Activated CD4-positive, alpha-beta T cell treated with anti-CD3 and anti-CD28 coated beads for 24 hours (primary cell): ENCODE results near the gene MPDZ.

Source experiments
- DNase-seq, 2 donors: peaks; one replicate each; pipeline ENCODE4 v3.0.0-alpha.2; 2020; ENCODE audit warnings: low read depth in 2 of 2

The MPDZ gene

DNA sequence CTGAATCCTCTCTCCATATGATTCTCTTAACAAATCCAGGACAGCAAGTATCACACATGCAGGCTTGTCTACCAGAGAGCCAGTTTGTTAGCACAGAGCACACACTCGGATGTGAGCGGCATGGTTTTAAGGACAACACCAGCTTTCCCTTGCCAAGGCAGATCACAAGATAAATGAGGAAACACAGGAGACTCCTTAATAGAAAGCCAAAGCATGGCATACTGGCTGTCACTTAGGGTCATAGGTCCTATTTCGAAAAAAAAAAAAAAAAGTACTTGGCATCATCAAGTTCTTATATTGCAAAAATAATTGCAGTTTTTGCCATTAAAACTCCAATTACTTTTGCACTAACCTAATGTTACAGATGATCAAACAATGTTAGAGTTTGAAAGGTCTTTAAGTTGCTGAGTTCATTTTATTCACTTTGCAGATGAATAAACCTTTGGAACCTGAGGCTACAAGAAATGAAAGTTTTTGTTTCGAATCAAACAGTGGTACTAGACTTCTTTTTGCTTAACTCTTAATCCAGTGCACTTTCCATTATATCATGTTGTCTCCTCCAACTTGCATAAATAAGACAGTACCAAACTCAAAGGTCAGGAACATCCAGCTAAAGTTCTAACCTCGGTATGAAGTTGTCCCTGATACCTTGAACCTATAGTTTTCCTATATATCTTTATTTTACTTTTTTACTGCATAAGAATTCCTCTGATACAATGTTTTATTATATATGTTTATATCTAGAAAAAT is 138.5 kb downstream of the MPDZ start:
- no peak for DNase-seq

DNA sequence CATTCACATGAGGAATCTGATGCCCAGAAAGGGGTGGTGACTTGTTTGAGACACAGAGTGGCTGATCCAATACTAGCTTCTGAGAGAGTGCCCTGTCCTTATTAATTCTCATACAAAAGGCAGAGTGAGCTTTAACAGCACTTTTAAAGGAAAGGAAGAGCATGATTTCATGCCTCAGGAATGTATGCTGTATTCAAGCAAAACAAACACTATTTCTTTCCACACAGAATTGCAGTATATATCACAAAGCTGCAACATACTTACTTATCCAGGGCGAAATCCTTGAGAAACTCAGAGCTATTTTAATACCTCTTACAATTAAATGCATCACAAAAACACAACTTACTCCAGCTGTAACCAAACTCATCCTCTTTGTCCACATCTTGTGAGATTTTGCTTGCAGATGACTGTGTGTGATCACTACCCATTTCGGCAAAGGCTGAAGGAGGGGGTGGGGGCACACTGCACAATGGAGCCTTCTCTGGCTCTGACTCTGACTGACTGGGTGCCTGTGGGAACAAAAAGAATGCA is 139.8 kb downstream of the MPDZ start:
- DNase-seq = no peak

DNA sequence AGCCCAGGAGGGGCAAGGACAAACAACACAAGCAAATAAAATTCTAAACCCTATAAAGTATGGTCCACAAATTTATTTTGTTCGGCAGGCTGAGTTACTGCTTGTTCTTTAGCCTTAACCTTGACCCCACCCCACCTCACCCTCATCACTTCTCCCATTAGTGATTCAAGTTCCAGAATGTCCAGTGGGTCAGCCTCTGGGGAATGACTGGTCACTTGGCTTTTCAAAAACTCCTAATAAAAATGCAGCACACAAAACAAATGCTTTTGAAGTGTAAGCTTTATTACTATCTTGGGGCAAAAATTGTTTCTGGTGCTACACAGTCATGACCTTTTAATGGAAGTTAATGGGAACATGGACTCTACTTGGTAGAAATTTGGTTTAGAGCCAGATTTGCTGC is 142.1 kb downstream of the MPDZ start:
- DNase-seq = no peak

DNA sequence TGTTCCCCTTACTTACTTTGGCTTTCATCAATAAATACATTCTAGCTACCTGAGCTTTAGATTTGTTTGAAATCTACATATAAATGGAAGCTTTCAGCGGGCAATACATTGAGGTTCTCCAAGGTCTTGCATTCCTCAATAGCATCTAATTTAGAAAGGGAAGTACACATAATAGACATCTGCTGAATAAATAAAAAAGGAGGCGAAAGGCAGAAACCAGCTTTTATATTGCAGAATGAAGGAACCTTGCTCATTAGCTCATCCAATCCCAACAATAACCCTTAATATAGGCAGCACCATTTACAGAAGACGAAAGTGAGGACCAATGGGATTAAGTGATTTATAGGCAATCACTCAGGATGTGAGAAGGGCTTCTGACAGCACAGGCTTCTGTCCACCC is 147.5 kb downstream of the MPDZ start:
- DNase-seq = no peak

DNA sequence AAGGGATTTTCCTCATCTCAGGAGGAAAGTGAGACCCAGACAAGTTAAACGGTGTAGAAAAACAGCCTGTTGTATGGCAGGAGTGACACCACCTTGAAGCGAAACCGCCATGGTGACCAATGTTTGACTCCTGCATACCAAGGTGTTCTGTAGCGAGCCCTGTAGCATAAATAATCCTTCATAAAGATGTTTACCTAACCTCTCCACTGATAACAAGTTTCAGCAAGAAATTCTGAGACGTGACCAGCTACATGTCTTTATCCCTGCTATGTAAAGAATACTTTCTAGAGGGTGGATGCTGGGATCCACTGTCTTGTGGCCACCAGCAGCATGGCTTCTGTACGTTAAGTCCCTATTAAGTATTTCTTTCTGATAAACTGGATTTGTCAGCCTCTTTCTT is 148.1 kb downstream of the MPDZ start:
- no peak for DNase-seq

DNA sequence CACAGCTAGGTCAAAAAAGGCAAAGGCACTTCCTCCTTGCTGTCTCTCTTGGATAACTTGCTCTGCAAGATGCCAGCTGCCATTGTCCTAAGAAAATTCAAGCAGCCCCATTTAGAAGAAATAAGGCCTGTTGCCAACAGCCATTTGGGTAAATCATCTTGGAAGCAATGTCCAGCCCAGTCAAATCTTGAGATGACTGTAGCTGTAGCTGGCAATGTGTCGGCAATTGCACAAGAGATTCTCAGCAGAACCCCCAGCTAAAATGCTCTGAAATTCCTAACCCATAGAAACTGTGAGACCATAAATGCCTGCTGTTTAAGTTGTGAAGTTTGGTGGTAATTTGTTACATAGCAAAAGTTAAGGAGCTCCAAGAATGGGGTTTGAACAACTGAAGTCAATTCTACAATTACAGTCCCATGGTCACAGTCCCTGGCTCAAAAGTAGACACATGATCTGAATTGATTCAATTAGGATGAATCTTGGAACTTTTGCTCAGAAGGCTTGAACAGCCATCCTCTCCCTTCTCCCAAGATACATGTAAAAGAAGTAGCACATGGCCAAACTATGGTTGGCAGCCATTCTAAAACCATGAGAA is 151.1 kb downstream of the MPDZ start:
- no peak for DNase-seq

DNA sequence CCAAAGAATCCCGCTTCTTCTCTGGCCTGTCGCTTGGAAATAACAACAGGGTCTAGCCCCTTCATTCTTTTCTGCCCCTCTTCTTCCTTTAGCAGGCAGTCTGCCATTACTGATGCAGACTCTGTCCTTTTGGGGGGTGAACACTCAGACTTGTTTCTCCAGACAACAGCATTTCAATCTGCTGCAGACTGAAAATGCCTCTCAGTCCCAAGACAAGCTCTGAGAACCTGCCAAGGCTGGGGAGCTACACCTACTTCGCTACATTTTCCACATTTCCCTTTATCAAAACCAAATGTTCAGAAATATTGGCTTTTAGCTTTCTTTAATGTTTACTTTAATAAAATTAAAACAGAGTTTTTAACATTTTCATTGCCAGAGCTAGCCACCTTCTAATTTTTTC is 152.4 kb downstream of the MPDZ start:
- no peak for DNase-seq

DNA sequence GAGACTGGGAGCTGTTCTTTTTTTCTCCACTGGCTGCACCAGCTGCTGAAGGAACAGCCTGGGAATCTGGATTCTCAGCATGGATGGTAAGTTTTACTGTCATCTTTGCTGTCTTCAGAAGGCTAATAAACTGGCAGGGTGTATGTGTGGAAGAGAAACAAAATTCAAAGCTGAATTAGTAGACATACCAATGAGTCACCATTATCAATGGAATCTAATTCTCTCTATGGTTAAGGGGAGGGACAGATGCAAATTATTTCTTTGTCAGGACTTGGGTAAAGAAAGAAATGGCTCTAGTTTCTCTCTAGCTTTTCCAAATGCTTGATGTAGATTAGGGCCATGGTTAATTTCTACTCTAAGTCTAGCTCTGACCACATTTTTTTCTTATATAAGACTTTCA is 154.2 kb downstream of the MPDZ start:
- no peak for DNase-seq

DNA sequence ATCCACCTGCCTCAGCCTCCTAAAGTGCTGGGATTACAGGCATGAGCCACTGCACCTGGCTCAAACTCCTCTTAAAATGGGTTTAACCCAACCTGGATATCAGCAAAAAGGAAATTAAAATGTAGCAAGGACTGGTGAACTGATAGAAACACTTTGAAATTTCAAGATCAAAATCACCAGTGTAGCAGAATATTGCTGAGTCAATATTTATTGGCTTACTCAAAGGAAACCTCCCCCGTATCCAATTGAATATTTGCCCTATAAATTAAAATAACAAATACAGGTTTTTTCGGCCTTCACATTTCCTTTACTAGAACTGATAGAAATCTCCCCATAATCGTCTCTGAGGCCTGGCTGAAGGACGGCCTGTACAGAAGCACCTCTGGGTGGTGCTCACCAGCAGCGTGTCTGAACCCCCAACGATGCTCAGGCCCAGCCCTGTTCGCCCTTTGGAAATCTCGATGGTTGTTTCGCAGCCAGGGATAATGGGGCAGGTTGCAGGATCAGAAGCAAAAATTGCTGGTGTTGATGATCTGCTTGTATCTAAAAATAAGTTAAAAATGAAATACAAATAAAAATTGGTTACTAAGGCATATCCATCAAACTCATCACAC is 156.6 kb downstream of the MPDZ start:
- no peak for DNase-seq

DNA sequence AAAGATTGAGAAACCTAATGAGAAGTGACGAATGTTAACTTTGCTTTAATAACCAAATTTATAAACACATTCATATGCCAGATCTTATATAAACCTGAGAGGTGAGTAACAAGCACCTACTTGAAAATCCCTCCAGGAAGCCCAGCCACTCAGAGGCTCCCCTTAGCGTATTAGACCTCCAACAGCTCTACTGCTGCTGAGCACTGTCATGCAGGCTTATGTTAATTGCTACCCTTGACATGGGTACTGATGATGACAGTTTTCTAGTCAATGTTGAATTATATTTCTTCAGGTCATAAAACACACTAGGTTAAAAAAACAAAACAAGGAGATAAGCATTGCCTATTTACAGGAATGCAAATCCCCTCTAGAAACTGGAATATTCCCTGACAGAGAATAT is 161.2 kb downstream of the MPDZ start:
- no peak for DNase-seq

DNA sequence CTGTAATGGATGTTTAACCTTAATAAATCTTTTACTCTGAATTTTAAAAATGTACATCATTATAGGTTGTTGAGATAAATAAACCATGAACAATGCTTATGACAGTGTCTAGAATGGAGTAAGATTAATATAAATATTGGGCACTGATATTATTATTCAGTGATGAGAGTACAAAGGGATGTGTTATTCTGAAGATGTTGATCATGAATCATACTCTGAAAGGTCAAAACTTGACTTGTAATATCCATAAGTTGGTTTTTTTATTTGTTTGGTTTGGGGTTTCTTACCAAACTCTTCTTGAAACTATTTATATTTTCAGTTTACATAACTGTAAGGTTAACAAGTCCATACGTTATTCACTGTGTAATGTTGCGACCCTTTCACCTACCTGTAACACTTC is 163.2 kb downstream of the MPDZ start:
- DNase-seq = no peak

DNA sequence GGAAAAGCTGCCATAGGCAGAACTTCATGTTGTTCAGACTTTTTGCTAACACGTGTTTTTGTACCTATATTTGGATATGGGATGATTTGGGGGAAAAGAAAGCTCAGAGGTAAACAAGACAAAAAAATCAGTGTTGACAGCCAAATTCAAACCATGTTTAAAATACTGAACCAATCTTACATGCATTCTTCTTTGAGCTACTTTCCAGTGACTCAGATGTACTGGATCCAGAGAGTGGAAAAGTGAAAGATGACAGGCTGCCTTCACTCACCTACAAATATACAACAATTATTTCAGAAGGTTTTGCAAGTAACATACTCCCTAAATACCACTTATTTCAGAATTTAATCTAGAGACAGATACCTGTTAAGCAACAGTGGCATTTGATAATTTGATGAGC is 165.7 kb downstream of the MPDZ start:
- DNase-seq = no peak

DNA sequence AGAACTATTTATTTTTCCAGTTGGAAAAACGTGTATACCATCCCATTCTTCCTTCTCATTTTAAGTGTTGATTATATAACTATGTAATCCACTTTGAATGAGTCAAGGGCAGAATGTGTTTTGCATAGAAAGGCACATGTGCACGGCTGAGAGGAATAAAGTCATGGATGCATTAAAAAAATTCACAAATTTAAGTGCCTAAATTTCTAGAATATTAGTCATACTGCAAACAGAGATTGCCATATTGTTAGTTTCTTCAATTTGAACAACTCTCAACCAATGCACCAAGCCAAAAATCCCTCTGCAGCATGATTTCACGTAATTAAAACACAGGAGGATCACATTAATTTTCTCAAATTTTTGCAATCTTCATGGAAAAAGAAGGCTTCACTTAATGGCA is 166.3 kb downstream of the MPDZ start:
- DNase-seq = no peak

DNA sequence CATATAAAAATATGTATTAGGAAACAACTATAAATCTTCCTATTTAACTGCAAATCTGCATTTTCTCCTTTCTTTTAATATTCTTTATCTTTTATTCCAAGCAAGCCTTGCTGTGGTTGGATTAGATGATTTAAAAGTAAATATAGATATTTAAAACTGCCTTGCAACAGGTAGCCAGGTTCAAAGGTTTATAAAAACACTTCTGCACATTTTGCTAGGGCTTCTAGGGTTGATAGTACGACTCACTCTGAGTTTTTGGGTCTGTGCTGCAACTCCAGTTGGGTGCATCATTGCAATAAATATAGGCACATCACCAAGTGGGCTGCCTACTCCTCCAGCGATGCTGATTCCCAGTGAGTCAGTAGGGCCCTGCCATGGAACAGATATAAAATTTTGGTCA is 167.7 kb downstream of the MPDZ start:
- DNase-seq = no peak

DNA sequence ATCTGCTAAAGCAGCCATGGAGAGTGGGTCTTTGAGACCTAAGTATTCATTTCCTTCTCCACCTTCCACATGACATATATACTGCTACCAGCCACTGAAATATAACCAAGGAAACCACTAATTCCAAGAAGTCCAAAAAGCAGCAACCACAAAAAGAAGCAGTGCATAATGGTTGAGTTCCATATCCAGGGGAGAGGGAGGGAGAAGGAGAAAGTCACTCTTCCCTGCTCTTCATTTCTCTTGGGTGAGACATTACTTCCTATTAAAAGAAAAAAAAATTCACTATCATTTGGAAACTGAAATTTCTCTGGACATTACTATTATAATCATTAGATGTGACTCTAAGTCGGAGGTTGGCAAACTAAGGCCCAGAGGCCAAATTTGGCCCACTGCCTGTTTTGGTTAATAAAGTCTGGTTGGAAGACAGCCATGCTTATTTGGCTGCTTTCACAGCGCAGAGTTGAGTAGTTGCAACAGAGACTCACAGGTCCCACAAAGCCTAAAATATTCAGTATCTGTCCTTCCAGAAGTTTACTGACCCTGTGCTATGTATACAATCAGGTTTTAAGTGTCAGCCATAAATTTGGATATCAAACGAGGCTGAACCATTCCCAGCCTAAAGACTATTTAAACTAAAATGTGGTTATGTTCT is 168.6 kb downstream of the MPDZ start:
- DNase-seq = no peak

DNA sequence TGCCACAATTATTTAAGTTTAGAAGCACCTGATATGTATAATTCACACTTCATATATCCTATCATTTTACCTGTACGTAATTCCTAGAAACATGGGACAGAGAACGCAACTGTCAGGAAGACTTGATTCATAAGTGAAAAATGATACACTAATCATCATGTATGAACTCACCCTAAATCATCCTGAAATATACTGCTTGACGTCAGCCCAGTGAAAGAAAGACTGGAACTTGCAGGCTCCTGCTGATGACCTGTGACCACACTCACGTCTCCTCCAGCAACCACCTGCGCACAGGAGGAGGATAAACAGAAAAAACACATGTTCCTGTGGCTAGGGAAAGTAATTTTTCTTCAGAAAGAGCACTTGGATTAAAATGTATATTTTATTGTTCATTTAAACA is 169.7 kb downstream of the MPDZ start:
- DNase-seq = no peak

DNA sequence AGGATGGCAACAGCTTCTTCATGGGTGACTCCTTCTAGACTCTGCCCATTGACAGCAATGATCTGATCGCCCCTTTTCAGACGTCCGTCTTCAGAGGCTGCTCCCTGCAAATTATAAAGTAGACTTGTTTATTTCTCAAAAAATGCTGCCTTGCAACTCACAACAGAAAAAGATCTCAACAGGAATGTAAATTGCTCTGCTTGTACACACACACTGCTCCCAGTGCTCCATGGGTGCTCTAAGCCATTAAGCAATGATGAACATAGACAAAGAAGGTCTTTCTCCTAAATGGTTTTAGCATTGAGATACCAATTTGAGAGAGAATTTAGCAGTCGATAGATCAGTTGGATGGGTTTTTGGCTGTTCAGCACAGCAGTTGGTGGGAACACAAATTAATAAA is 172.5 kb downstream of the MPDZ start:
- DNase-seq = no peak

DNA sequence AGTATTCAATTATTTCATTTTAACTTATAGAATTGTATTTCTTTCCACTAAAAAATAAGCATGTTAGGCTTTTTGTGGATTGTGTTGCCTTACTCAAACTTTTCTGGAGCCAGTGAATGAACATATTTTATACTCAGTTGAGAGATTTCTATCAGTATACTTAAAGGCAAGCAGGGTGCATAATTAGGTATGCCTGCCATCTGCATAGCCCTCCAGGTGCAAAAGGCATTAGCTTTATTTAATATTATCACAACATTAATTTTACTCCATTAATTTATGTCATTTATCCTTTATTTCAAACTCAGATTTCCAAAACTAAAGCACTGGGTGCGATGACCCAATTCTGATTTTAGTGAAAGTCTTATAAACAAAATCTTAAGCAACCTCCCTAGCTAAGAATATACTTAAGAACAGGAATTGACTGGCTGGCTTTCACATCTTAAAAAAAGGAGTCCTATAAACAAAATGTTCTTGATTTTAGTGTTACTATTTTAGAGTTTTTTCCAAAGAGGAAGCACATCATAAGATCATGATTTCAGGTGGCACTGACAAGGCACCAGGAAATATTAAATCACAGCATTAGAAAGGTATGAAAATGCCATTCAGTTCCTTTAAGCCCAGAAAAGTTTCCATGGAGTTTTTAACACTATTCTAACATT is 178.4 kb downstream of the MPDZ start:
- no peak for DNase-seq

DNA sequence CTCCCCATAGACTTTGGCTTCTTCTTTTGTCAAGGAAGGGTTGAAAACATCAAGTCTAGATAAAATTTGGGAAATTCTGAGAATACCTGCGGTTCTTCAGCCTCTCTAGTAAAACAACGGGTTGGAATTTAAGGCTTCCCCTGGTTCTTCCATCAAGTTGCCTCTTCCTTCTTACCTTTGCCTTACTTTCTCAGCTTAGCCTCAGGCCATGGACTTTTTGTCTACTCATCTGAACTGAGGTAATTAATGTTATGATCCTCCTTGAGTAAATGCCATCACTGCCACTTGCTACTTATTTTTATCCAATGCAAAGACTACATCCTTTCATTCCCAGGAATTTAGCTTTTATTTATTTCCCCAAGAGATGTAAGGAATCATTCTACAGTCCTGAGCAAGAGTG is 184.4 kb downstream of the MPDZ start:
- DNase-seq = no peak

DNA sequence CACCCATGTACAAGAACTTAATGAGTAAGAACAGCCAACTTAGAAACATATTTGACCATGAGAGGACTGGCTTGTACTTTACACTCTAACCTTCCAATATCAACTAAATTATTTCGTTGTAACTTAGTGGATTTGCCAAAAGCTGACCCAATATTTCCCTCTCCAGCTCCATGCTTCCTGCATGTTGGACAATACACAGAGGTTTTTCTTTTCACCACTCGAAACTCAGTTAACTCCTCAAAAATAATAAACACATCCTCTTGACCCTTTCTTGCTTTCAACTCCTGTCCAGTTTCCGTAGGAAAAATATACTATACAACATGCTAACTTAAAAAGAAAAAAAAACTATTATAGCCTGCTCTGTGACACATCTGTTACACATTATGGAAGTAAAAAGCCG is 188.9 kb downstream of the MPDZ start:
- DNase-seq = no peak

DNA sequence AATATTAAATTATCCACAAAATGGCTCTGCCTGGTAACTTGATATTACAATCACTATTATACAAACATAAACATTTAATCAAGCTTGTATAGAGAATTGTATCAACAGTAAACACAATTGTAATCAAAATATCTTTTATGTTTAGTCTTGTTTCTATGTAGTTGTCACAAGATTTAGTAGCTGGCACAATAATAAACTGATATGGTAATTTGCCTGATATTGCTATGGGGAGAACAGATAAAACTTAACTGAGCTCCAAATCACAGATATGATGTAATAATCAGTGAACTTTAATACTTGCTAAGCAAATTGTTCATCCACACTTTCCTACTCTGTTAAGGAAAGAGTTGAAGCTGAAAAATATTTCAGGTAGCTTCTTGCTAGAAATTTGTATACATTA is 189.8 kb downstream of the MPDZ start:
- DNase-seq = no peak

DNA sequence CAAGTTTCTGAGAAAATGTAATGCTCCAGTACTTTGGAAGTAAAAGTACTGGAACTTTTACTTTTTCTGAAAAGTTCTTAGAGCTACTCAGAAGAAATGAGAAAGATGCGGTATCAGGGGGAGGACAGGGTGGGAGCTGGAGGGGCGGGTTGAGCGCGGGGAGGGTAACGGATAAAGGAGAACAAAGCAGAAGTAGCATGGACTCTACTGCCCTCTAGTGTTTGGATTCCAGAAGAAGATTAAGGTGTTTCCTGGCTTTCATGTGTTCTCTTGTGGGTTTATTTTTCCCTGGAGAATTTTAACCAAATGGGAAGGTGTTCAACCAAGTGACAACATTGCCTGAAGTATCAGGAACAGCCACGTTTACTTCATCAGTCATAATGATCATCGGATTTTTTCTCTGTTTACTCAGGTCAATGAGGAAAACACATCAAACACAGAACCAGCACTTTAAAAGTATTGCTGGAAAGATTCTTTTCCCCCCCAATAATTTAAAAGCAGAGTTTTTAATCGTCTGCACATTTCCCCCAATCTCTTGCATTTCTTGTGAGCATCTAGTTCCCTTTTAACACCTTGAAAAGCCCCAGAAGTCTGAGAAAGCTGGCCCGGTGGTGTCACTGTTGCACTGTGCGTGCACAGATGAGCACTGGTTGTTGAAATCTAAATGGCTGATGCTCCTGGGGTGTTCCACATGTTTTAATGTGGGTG is 190.6 kb downstream of the MPDZ start:
- no peak for DNase-seq
